ENCODE data around the gene ONECUT3. TPM values are rescaled to one million over a fixed set of nuclear protein-coding genes. Genes with fewer than 3 reads are reported as not detected.

The ONECUT3 gene
- total and polyA plus RNA-seq, 2 of the 4 experiments (the other 2 are of a cell fraction) = not detected

DNA sequence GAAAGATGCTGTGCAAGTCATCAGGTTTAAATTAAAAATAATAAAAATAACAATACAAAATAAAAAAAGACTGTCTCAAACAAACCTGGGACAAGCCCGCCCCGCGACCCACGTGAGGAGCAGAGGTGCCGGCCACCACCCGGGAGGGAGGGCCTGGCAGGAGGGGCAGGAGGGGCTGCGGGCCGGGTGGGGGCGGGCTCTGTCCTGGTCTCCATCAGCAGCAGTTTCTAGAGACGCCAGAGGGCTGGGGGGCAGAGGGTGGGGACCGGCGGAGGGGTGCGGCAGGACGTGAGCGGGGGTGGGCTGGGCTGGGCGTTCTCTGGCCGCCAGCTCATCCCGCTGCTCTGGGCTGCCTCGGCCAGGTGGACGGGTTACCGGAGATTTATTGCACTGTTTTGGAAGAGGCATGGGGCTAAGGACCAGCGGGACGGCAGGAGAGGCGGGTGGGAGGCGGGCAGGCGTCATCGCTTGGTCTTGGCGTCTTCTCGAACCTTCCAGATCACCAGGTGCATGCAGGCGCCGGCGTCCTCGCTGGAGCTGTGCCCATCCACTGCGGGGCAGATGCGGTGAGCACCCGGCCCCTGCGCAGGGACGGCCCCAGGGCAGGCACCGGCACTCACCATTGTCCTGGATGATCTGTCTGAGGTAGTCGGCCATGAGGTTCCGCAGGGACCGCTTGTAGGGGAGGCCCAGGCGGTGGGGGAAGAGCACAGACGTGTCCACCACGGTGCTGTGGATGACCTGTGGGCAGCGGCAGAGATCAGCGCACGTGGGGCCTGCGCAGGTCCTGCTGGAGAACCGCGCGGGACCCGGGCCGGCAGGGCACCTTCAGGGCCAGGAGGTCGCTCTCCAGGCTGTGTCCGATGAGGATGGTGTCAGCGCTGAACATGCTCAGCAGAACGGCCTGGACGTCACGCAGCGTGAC lies 62.6 kb downstream of the ONECUT3 start:
- Histone ChIP-seq H4K91ac (ENCODE audit: insufficient read depth, low read depth, low read length) (no peak overlapping the region), H3K9me1 (ENCODE audit: insufficient read depth, low read length) (peaks cover 4% of the 10 kb centered on the region; the same call in 1 of the 2 replicates), H3K4me3 (ENCODE audit: insufficient read depth, low read depth, low read length) (no peak overlapping the region), H3K56ac (ENCODE audit: extremely low read depth, insufficient read depth, low read length) (no peak overlapping the region), H3K18ac (ENCODE audit: low read depth, low read length) (no peak overlapping the region), H3K9ac (ENCODE audit: low read depth, low read length) (no peak overlapping the region), H3K9me3 (ENCODE audit: control insufficient read depth, insufficient read depth, low read length) (no peaks in the 10 kb centered on the region), H2BK15ac (ENCODE audit: low read depth, low read length) (no peak overlapping the region), H2AK5ac (ENCODE audit: low read depth, low read length) (no peak overlapping the region), H2BK5ac (ENCODE audit: low read depth, low read length, poor library complexity, severe bottlenecking) (no peak overlapping the region), H3K79me1 (ENCODE audit: low read depth in 1 of 2, low read length in 2 of 2) (peaks cover 0 to 9% of the 10 kb centered on the region in 2 experiments; a peak in 2 of 4 replicates), H4K8ac (ENCODE audit: low read depth in 2 of 2, low read length in 2 of 2) (no peak overlapping the region), H3K4me1 (ENCODE audit: control insufficient read depth, insufficient read depth, low read length) (peaks cover 8% of the 10 kb centered on the region), H3K27ac (ENCODE audit: insufficient read depth, low read length) (no peak overlapping the region), H2BK120ac (ENCODE audit: low read depth, low read length) (no peak overlapping the region), H3K36me3 (ENCODE audit: control insufficient read depth, insufficient read depth, low read length) (peaks cover 40% of the 10 kb centered on the region), H2AFZ (replicated peaks; ENCODE audit: low read length, poor library complexity) (no peak overlapping the region), H4K20me1 (ENCODE audit: insufficient read depth, low read length) (no peaks in the 10 kb centered on the region; the same call in 1 of the 2 replicates), H2AK9ac (replicated peaks; ENCODE audit: low read depth, low read length, poor library complexity) (no peak overlapping the region), H3K27me3 (ENCODE audit: control insufficient read depth, insufficient read depth, low read length) (no peaks in the 10 kb centered on the region), H2BK20ac (ENCODE audit: low read depth, low read length) (no peak overlapping the region), H3K23ac (ENCODE audit: low read depth, low read length) (no peak overlapping the region), H4K5ac (ENCODE audit: low read depth, low read length) (no peak overlapping the region), H3K4me2 (ENCODE audit: low read depth, low read length) (no peak overlapping the region), H3K14ac (replicated peaks; ENCODE audit: low read depth, low read length) (no peak overlapping the region), H3K4ac (ENCODE audit: low read depth, low read length) (no peak overlapping the region)
- dilution Hi-C loops (cut with HindIII; ENCODE audit: low sequenced_read_pairs, unreplicated experiment) (no loop called here), in situ Hi-C loops (cut with MboI; ENCODE audit: low sequenced_read_pairs) (no loop called here), intact Hi-C loops (cut with micrococcal nuclease) (no loop called here)
- TF ChIP-seq POLR2A (IDR thresholded peaks at IDR 0.05; ENCODE audit: low read depth, low read length) = no peak
- no peak for TF ChIP-seq NFE2L2 (IDR thresholded peaks at IDR 0.05; ENCODE audit: low read depth, low read length)
- 94% methylated on average over 47 of the region's 61 CpGs; no CpG with 5 or more reads in 1 of the 2 experiments for WGBS, 2 experiments (ENCODE audit: extremely low coverage in 2 of 2, insufficient read length in 1 of 2)
- POLR2A ChIA-PET (ENCODE audit: unreplicated experiment) = no interaction called here
- DNase-seq = no peak
- CTCF ChIA-PET = no interaction called here
- ATAC-seq (ENCODE audit: low read depth) = no peak
- TSS peak; percentile 81 for BruUV-seq (replicated peaks)
